HepG2 (cell line): Measurements from ENCODE around the gene ZNF195. TPM values are rescaled to one million over a fixed set of nuclear protein-coding genes. Genes with fewer than 3 reads are reported as not detected.

ENCODE experiments used
- ATAC-seq: fragments of 200-7000 bp; cut with Tn5 transposase; 3 replicates; pipeline ENCODE4 v1.9.1; 2020; ENCODE audit warnings: mild to moderate bottlenecking, moderate library complexity
- BruUV-seq: library from RNA; stranded (reverse); fragments of 400-500 nt; replicated peaks from 2 replicates; lab custom pipeline; 2021; lab: Mats Ljungman, UMichigan
- CTCF ChIA-PET: fragments of 300-600 bp; formaldehyde crosslinking; extraction: SDS; loops from one replicate; lab custom pipeline; 2021; ENCODE audit warnings: low total read pairs, inconsistent platforms, low intra/inter-chr PET ratio; lab: Yijun Ruan, JAX
- POLR2A ChIA-PET: fragments of 350-600 bp; sonication (Branson Sonifier 250); formaldehyde crosslinking; loops from one replicate; lab custom pipeline; 2020; ENCODE audit warnings: antibody characterized with exemption, inconsistent platforms; lab: Yijun Ruan, JAX
- DNase-seq: peaks from one replicate; pipeline ENCODE4 v3.0.0-alpha.2; 2015; ENCODE audit warnings: low spot score
- FAIRE-seq: peaks from 3 replicates; lab custom pipeline; 2011; peaks lifted over from hg19 to GRCh38; lab: Jason Lieb, UNC
- H2AFZ ChIP-seq: one replicate; pipeline ENCODE4 v1.6.1; 2011; ENCODE audit warnings: low read length, inconsistent platforms
- H3K27ac ChIP-seq: fragments of 300-600 bp; 3 replicates; pipeline ENCODE4 v1.8.0; 2011; ENCODE audit warnings: mixed run types, mild to moderate bottlenecking, mixed read lengths, low read length, inconsistent platforms; ENCODE audit not compliant: insufficient read depth; ENCODE audit errors: extremely low read length
- H3K27me3 ChIP-seq, 2 experiments: fragments of 200-600 bp in 1 of 2; 2 replicates in 1 of 2; 3 replicates in 1 of 2; pipeline versions ENCODE4 v1.6.0 to v1.8.0; 2011; ENCODE audit warnings: low read length in 2 of 2, mild to moderate bottlenecking in 2 of 2, moderate library complexity in 2 of 2, inconsistent platforms in 1 of 2; ENCODE audit not compliant: insufficient read depth in 2 of 2, control insufficient read depth in 1 of 2
- H3K36me3 ChIP-seq, 2 experiments: fragments of 200-600 bp in 1 of 2; replicated peaks in 1 of 2; 2 replicates in 1 of 2; 3 replicates in 1 of 2; pipeline versions ENCODE4 v1.5.1 to v1.8.0; 2011; ENCODE audit warnings: low read length in 2 of 2, inconsistent platforms in 1 of 2; ENCODE audit not compliant: insufficient read depth in 2 of 2, control insufficient read depth in 1 of 2
- H3K4me1 ChIP-seq: 2 replicates; pipeline ENCODE4 v1.5.1; 2012; ENCODE audit warnings: low read length, inconsistent platforms; ENCODE audit not compliant: insufficient read depth
- H3K4me2 ChIP-seq: 2 replicates; pipeline ENCODE4 v1.6.0; 2011; ENCODE audit warnings: low read depth, low read length, inconsistent platforms
- H3K4me3 ChIP-seq, 3 experiments: fragments of 200-600 bp in 1 of 3; sonication (generic), shearing (Covaris generic) in 1 of 3; replicated peaks in 1 of 3; 2 replicates each; pipeline ENCODE4 v1.5.1; 2011 to 2016; ENCODE audit warnings: low read length in 3 of 3, inconsistent platforms in 2 of 3, low read depth in 2 of 3, mild to moderate bottlenecking in 2 of 3, control low read depth in 1 of 3, mixed read lengths in 1 of 3; ENCODE audit not compliant: insufficient read depth in 1 of 3
- H3K79me2 ChIP-seq: one replicate; pipeline ENCODE4 v1.6.1; 2011; ENCODE audit warnings: low read length, inconsistent platforms; ENCODE audit not compliant: insufficient read depth
- H3K9ac ChIP-seq: 2 replicates; pipeline ENCODE4 v1.6.0; 2011; ENCODE audit warnings: mild to moderate bottlenecking, low read depth, low read length, inconsistent platforms; ENCODE audit not compliant: insufficient read depth
- H3K9me3 ChIP-seq: 2 replicates; pipeline ENCODE4 v1.5.1; 2012; ENCODE audit warnings: mild to moderate bottlenecking, low read length
- H4K20me1 ChIP-seq: 2 replicates; pipeline ENCODE4 v1.6.0; 2011; ENCODE audit warnings: inconsistent platforms, mild to moderate bottlenecking, low read length, moderate library complexity; ENCODE audit not compliant: insufficient read depth
- CEBPZ ChIP-seq: IDR thresholded peaks from 2 replicates; pipeline ENCODE4 v1.6.1; 2012; ENCODE audit warnings: low read length, improper control_type of control experiment
- ZBTB38 ChIP-seq: sonication (generic); formaldehyde crosslinking; IDR thresholded peaks from 2 replicates; pipeline ENCODE4 v1.5.1; 2020; ENCODE audit warnings: mild to moderate bottlenecking, missing genetic modification reagents
- ZNF225 ChIP-seq: sonication (generic); formaldehyde crosslinking; IDR thresholded peaks from 2 replicates; pipeline ENCODE4 v1.4.0; 2020; ENCODE audit warnings: mild to moderate bottlenecking, missing genetic modification reagents
- WGBS: methylation state at CpG from one replicate; pipeline ENCODE4 v1.1.6; 2017; ENCODE audit warnings: low lambda C conversion rate; 5-methylcytosine and 5-hydroxymethylcytosine counted together
- in situ Hi-C: cut with HindIII; loops from 2 replicates; pipeline ENCODE4 v1.10.0; 2017; ENCODE audit warnings: low pct_unique_long_range_greater_than_20kb; ENCODE audit not compliant: extremely low pct_ligation_motif_present
- intact Hi-C: fragments of 100-400 bp; cut with micrococcal nuclease; formaldehyde crosslinking; loops from one replicate; pipeline ENCODE4 v1.10.0; 2022; ENCODE audit not compliant: unreplicated experiment
- polyA plus RNA-seq, 8 experiments: library from polyadenylated mRNA; depleted of rRNA in 3 of 8; stranded (reverse) in 7 of 8; unstranded in 1 of 8; fragments of >200 nt; fragmentation: Illumina TruSeq in 4 of 8; extraction: Trizol in 4 of 8; gene quantifications; 2 replicates each; pipeline versions ENCODE4 v1.2.1 to v1.2.3, GENCODE V29; 2011 to 2016; ENCODE audit warnings: low read depth in 4 of 8, missing spikeins in 1 of 8, mixed read lengths in 1 of 8; ENCODE audit not compliant: insufficient read depth in 1 of 8
- total RNA-seq, 5 experiments: library from RNA; depleted of rRNA; stranded (reverse); fragments of >200 nt; fragmentation: Illumina TruSeq; extraction: Trizol; gene quantifications; 2 replicates each; pipeline ENCODE4 v1.2.3, GENCODE V29; 2016; ENCODE audit warnings: low read depth in 1 of 5

Gene ZNF195
- total and polyA plus RNA-seq, 2 of the 13 experiments (the other 11 are each of a cell fraction or from before 2014, with no cell fraction given): 17.3 to 31.4 TPM

GRCh38 chr11:3380706-3381545 is 2.0 kb upstream of the ZNF195 start (continued):
- TF ChIP-seq CEBPZ: no peak
- TF ChIP-seq, all 625 proteins: peak for 0

- H3K27ac ChIP-seq: no peak overlapping the region
- TF ChIP-seq ZBTB38 (CRISPR knock-in tag) (no peak), ZNF225 (no peak)
- TF ChIP-seq, all 625 proteins: peak for 0
- in situ Hi-C loops: no loop called here
- FAIRE-seq: no peak
- WGBS: 93% methylated on average over 3 of the region's 4 CpGs
- H3K9ac ChIP-seq: no peak overlapping the region
- ATAC-seq: no peak
- DNase-seq: no peak
- ChIA-PET CTCF (no interaction called here), POLR2A (no interaction called here)
- BruUV-seq: no TSS peak
- H3K9me3 ChIP-seq: no peaks in the 10 kb centered on the region
- 0 out of 2 replicates have a peak overlapping the region, but pooled peaks have one; percentile 1 for H3K4me2 ChIP-seq
- no peak overlapping the region for H3K4me3 ChIP-seq
- intact Hi-C loops: no loop called here
- H2AFZ ChIP-seq: no peak overlapping the region
- H4K20me1 ChIP-seq: no peaks in the 10 kb centered on the region; the same call in 1 of the 2 replicates
- H3K27me3 ChIP-seq: no peaks in the 10 kb centered on the region
- H3K36me3 ChIP-seq: peaks cover 2 to 48% of the 10 kb centered on the region in 2 experiments; a peak in 3 of 5 replicates
- peaks cover 39% of the 10 kb centered on the region for H3K4me1 ChIP-seq
- H3K79me2 ChIP-seq: peaks cover 65% of the 10 kb centered on the region
Measured at GRCh38 chr11:3375552-3375951, 3.4 kb downstream of the ZNF195 start.
